Measurements from ENCODE around the gene IFNAR2.
A peak's percentile ranks its signal among the peaks of the same experiment; 100 is the strongest.

IFNAR2 gene

GRCh38 chr21:33199516-33200217, 30.1 kb upstream of the IFNAR2 start (continued):
- no peak for TF ChIP-seq TRIM28 (IDR thresholded peaks at IDR 0.05; ENCODE audit: borderline replicate concordance, low read length)
- peak; percentile 67; the same call in 1 of the 2 replicates for TF ChIP-seq KLF10 (tag by site-specific recombination; IDR thresholded peaks at IDR 0.05)
- no peak for TF ChIP-seq AEBP2 (tag by site-specific recombination; IDR thresholded peaks at IDR 0.05; ENCODE audit: borderline replicate concordance)
- TF ChIP-seq SP7 (tag by site-specific recombination; IDR thresholded peaks at IDR 0.05) = peak; percentile 85
- TF ChIP-seq ZNF610 (tag by site-specific recombination; IDR thresholded peaks at IDR 0.05; ENCODE audit: borderline replicate concordance) = no peak
- TF ChIP-seq ZBTB49 (tag by site-specific recombination; IDR thresholded peaks at IDR 0.05; ENCODE audit: low read depth) = no peak
- TF ChIP-seq ZNF664 (tag by site-specific recombination; IDR thresholded peaks at IDR 0.05) = no peak
- TF ChIP-seq ZNF830 (tag by site-specific recombination; IDR thresholded peaks at IDR 0.05; ENCODE audit: low read depth) = no peak
- TF ChIP-seq ZBTB7A (tag by site-specific recombination; IDR thresholded peaks at IDR 0.05; ENCODE audit: low read depth) = no peak
- TF ChIP-seq REST (tag by site-specific recombination; IDR thresholded peaks at IDR 0.05) = no peak
- peak; percentile 79 for TF ChIP-seq ZBTB17 (tag by site-specific recombination; IDR thresholded peaks at IDR 0.05)
- no peak for TF ChIP-seq GFI1B (tag by site-specific recombination; IDR thresholded peaks at IDR 0.05)
- no peak for TF ChIP-seq INSM2 (tag by site-specific recombination; IDR thresholded peaks at IDR 0.05)
- no peak for TF ChIP-seq ZNF548 (tag by site-specific recombination; IDR thresholded peaks at IDR 0.05)
- no peak for TF ChIP-seq ZNF555 (tag by site-specific recombination; conservative IDR thresholded peaks at IDR 0.05)
- TF ChIP-seq ELK4 (IDR thresholded peaks at IDR 0.05; ENCODE audit: borderline replicate concordance, low read depth, low read length) = no peak
- TF ChIP-seq KLF8 (tag by site-specific recombination; IDR thresholded peaks at IDR 0.05) = peak; percentile 52; the same call in 1 of the 2 replicates
- no peak for TF ChIP-seq ZNF133 (tag by site-specific recombination; IDR thresholded peaks at IDR 0.05)
- no peak for TF ChIP-seq SALL2 (tag by site-specific recombination; IDR thresholded peaks at IDR 0.05; ENCODE audit: borderline replicate concordance)
- no peak for TF ChIP-seq ZNF571 (tag by site-specific recombination; IDR thresholded peaks at IDR 0.05)
- TF ChIP-seq ZNF155 (tag by site-specific recombination; IDR thresholded peaks at IDR 0.05) = no peak
- no peak for TF ChIP-seq ZNF19 (tag by site-specific recombination; IDR thresholded peaks at IDR 0.05; ENCODE audit: low read depth)
- TF ChIP-seq KLF9 (tag by site-specific recombination; IDR thresholded peaks at IDR 0.05; ENCODE audit: low read depth) = no peak; the same call in 1 of the 2 replicates
- no peak for TF ChIP-seq ZNF621 (tag by site-specific recombination; IDR thresholded peaks at IDR 0.05)
- TF ChIP-seq ZNF670 (tag by site-specific recombination; IDR thresholded peaks at IDR 0.05; ENCODE audit: low read depth) = no peak
- no peak for TF ChIP-seq ZNF843 (tag by site-specific recombination; IDR thresholded peaks at IDR 0.05)
- TF ChIP-seq ZNF404 (tag by site-specific recombination; IDR thresholded peaks at IDR 0.05) = no peak
- TF ChIP-seq ZBTB48 (tag by site-specific recombination; IDR thresholded peaks at IDR 0.05) = no peak
- TF ChIP-seq ZNF521 (tag by site-specific recombination; IDR thresholded peaks at IDR 0.05) = no peak
- no peak for TF ChIP-seq ZSCAN30 (tag by site-specific recombination; IDR thresholded peaks at IDR 0.05)
- TF ChIP-seq ZNF549 (tag by site-specific recombination; IDR thresholded peaks at IDR 0.05) = no peak
